T1000 (cell line): Measurements from ENCODE around the gene TGFBR1.

Source experiments
- DNase-seq: peaks from one replicate; lab custom pipeline; 2025; ENCODE audit warnings: mixed read lengths; lab: John Stamatoyannopoulos, UW

TGFBR1 gene

GRCh38 chr9:99137225-99137624, 32.3 kb downstream of the TGFBR1 start:
- no peak for DNase-seq

GRCh38 chr9:99137891-99138290, 33.0 kb downstream of the TGFBR1 start:
- DNase-seq, result no peak

GRCh38 chr9:99138424-99139284, 33.7 kb downstream of the TGFBR1 start:
- no peak for DNase-seq

- DNase-seq, result no peak
Measured at GRCh38 chr9:99139868-99140267, 35.0 kb downstream of the TGFBR1 start.

- DNase-seq, result no peak
Measured at GRCh38 chr9:99140685-99141314, 35.9 kb downstream of the TGFBR1 start.

- DNase-seq, result no peak
Measured at GRCh38 chr9:99141849-99142248, 36.9 kb downstream of the TGFBR1 start.

- no peak for DNase-seq
Measured at GRCh38 chr9:99142275-99142674, 37.4 kb downstream of the TGFBR1 start.

GRCh38 chr9:99143655-99144054, 38.7 kb downstream of the TGFBR1 start:
- no peak for DNase-seq

- DNase-seq, result no peak
Measured at GRCh38 chr9:99144966-99145365, 40.1 kb downstream of the TGFBR1 start.

GRCh38 chr9:99146574-99146973, 41.7 kb downstream of the TGFBR1 start:
- no peak for DNase-seq

GRCh38 chr9:99147177-99147576, 42.3 kb downstream of the TGFBR1 start:
- no peak for DNase-seq

- DNase-seq, result no peak
Measured at GRCh38 chr9:99150451-99151171, 45.7 kb downstream of the TGFBR1 start.

- DNase-seq, result no peak
Measured at GRCh38 chr9:99154356-99154755, 49.4 kb downstream of the TGFBR1 start.

GRCh38 chr9:99155736-99156135, 50.8 kb downstream of the TGFBR1 start:
- no peak for DNase-seq

- no peak for DNase-seq
Measured at GRCh38 chr9:99158629-99159028, 53.7 kb downstream of the TGFBR1 start.

GRCh38 chr9:99160173-99160572, 55.3 kb downstream of the TGFBR1 start:
- no peak for DNase-seq

- DNase-seq, result no peak
Measured at GRCh38 chr9:99162759-99163364, 57.9 kb downstream of the TGFBR1 start.

GRCh38 chr9:99166149-99166548, 61.2 kb downstream of the TGFBR1 start:
- no peak for DNase-seq

- no peak for DNase-seq
Measured at GRCh38 chr9:99167119-99167518, 62.2 kb downstream of the TGFBR1 start.

- no peak for DNase-seq
Measured at GRCh38 chr9:99167694-99168093, 62.8 kb downstream of the TGFBR1 start.

GRCh38 chr9:99169086-99169485, 64.2 kb downstream of the TGFBR1 start:
- no peak for DNase-seq

- no peak for DNase-seq
Measured at GRCh38 chr9:99169982-99170761, 65.3 kb downstream of the TGFBR1 start.
